ENCODE measurements around the gene CACNA2D3. TPM values are rescaled to one million over a fixed set of nuclear protein-coding genes. Genes with fewer than 3 reads are reported as not detected.
"Not testable (repeated sequence)": the region's sequence is repeated elsewhere in the genome, so short reads cannot be mapped to it uniquely, and the experiment has no call there.

CACNA2D3 gene
- total RNA-seq, 1 donor from 2014 or later = not detected

DNA sequence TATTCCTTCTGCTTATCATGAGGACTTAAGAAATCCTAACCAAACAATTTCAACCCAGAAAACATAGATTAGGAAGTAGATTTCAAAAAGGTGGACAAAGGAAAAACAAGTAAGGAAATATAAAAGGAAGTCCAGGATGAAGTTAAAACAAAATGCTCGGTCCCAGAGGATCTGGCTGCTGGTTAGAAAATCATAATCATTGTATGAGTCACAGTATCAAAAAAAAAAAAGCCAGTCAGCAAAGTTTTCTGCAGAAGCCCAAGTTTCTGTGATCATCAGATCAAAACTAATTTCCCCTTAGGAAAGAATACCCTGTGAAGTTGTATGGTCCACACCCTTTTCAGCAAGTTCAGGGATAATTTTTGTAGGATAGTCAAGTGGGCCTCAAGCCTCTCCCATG lies 848.5 kb downstream of the CACNA2D3 start:
- Histone ChIP-seq H3K4me1 (peaks cover 17% of the 10 kb centered on the region), H2AFZ (replicated peaks) (no peak overlapping the region), H3K9me3 (ENCODE audit: low read depth) (no peaks in the 10 kb centered on the region), H4K20me1 (ENCODE audit: low read depth) (no peaks in the 10 kb centered on the region), H3K27ac (no peak overlapping the region), H3K79me2 (ENCODE audit: low read depth) (no peaks in the 10 kb centered on the region), H3K4me3 (no peak overlapping the region), H3K36me3 (no peaks in the 10 kb centered on the region), H3F3A (ENCODE audit: low read depth) (no peaks in the 10 kb centered on the region), H3K27me3 (no peaks in the 10 kb centered on the region), H3K4me2 (no peak overlapping the region), H3K9ac (no peak overlapping the region)
- Mint-ChIP-seq H3K36me3 (no peaks in the 10 kb centered on the region), H3K27ac (no peak overlapping the region), H3K27me3 (ENCODE audit: insufficient read depth, low read depth) (peaks cover 7% of the 10 kb centered on the region), H3K4me3 (no peak overlapping the region), H3K9me3 (no peaks in the 10 kb centered on the region), H3K4me1 (peaks cover 48% of the 10 kb centered on the region)
- TF ChIP-seq EZH2phosphoT487 (IDR thresholded peaks at IDR 0.05) = no peak
- TF ChIP-seq EZH2 (IDR thresholded peaks at IDR 0.05) = no peak
- TF ChIP-seq, protein P1, sequence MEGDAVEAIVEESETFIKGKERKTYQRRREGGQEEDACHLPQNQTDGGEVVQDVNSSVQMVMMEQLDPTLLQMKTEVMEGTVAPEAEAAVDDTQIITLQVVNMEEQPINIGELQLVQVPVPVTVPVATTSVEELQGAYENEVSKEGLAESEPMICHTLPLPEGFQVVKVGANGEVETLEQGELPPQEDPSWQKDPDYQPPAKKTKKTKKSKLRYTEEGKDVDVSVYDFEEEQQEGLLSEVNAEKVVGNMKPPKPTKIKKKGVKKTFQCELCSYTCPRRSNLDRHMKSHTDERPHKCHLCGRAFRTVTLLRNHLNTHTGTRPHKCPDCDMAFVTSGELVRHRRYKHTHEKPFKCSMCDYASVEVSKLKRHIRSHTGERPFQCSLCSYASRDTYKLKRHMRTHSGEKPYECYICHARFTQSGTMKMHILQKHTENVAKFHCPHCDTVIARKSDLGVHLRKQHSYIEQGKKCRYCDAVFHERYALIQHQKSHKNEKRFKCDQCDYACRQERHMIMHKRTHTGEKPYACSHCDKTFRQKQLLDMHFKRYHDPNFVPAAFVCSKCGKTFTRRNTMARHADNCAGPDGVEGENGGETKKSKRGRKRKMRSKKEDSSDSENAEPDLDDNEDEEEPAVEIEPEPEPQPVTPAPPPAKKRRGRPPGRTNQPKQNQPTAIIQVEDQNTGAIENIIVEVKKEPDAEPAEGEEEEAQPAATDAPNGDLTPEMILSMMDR (IDR thresholded peaks at IDR 0.05) = no peak
- no peak for DNase-seq (ENCODE audit: low spot score)

DNA sequence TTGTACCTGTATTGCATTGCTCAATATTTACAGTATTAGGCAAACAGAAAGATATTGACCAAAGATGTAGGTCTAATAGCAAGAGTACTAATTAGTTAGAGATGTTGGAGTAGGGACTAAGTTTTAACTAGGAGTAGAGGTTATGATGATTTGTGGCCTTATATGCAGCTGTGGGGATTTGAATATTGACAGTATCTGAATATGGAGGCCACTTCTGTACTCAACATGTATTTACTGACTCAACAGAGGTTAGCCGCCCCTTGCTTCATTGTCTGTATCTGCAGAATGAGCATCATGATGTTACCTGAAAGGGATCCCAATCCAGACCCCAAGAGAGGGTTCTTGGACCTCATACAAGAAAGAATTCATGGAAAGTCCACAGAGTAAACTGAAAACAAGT lies 855.1 kb downstream of the CACNA2D3 start:
- no peaks in the 10 kb centered on the region for H3K36me3 Mint-ChIP-seq
- no peaks in the 10 kb centered on the region for H3K9me3 ChIP-seq (ENCODE audit: low read depth)
- H3K9ac ChIP-seq = no peak overlapping the region
- H3K4me3 Mint-ChIP-seq = no peak overlapping the region
- H3K36me3 ChIP-seq = no peaks in the 10 kb centered on the region
- H3K9me3 Mint-ChIP-seq = peaks cover 5% of the 10 kb centered on the region
- no peaks in the 10 kb centered on the region for H4K20me1 ChIP-seq (ENCODE audit: low read depth)
- H3K4me1 Mint-ChIP-seq = peaks cover 22% of the 10 kb centered on the region
- peaks cover 6% of the 10 kb centered on the region for H3K27me3 Mint-ChIP-seq (ENCODE audit: insufficient read depth, low read depth)
- H3K27ac Mint-ChIP-seq = no peak overlapping the region
- no peak overlapping the region for H3K4me2 ChIP-seq
- peaks cover 8% of the 10 kb centered on the region for H3K4me1 ChIP-seq
- no peak overlapping the region for H3K4me3 ChIP-seq
- H2AFZ ChIP-seq (replicated peaks) = no peak overlapping the region
- no peaks in the 10 kb centered on the region for H3K27me3 ChIP-seq
- no peaks in the 10 kb centered on the region for H3F3A ChIP-seq (ENCODE audit: low read depth)
- H3K27ac ChIP-seq = no peak overlapping the region
- no peaks in the 10 kb centered on the region for H3K79me2 ChIP-seq (ENCODE audit: low read depth)
- DNase-seq (ENCODE audit: low spot score) = no peak
- TF ChIP-seq EZH2 (IDR thresholded peaks at IDR 0.05) = no peak
- TF ChIP-seq, protein P1 (IDR thresholded peaks at IDR 0.05) = no peak
- no peak for TF ChIP-seq EZH2phosphoT487 (IDR thresholded peaks at IDR 0.05)

DNA sequence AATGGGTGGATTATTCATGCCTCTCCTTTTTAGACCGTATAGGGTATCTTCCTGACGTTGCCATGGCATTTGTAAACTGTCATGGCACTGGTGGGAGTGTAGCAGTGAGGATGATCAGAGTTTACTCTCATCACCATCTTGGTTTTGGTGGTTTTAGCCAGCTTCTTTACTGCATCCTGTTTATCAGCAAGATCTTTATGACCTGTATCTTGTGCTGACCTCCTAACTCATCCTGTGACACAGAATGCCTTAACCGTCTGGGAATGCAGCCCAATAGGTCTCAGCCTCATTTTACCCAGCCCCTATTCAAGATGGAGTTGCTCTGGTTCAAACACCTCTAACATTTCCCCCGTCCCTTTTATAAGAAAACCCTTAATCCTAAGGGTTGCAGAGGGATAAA lies 855.6 kb downstream of the CACNA2D3 start:
- H3K9ac ChIP-seq; H4K20me1 ChIP-seq (ENCODE audit: low read depth); H3K27ac ChIP-seq; H3K4me3 Mint-ChIP-seq; H3K4me1 ChIP-seq; H3K36me3 ChIP-seq; H3K27ac Mint-ChIP-seq; H3F3A ChIP-seq (ENCODE audit: low read depth); H3K9me3 ChIP-seq (ENCODE audit: low read depth); H3K27me3 ChIP-seq; H3K27me3 Mint-ChIP-seq (ENCODE audit: insufficient read depth, low read depth); H3K9me3 Mint-ChIP-seq; H3K36me3 Mint-ChIP-seq; H2AFZ ChIP-seq (replicated peaks); H3K79me2 ChIP-seq (ENCODE audit: low read depth); H3K4me3 ChIP-seq; DNase-seq (ENCODE audit: low spot score); H3K4me2 ChIP-seq: not testable (repeated sequence)
- peaks cover 22% of the 10 kb centered on the region for H3K4me1 Mint-ChIP-seq

DNA sequence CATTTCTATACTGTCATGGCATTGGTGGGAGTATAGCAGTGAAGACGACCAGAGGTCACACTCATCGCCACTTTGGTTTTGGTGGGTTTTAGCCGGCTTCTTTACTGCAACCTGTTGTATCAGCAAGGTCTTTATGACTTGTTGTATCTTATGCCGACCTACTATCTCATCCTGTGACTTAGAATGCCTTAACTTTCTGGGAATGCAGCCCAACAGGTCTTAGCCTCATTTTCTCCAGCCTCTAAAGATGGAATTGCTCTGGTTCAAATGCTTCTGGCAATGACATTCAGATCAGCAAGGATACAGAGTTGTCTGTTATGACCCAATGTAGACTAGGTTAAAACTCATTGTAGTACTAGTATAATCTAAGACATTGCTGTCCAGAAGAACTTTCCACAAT lies 860.5 kb downstream of the CACNA2D3 start:
- Histone ChIP-seq H3K27ac (no peak overlapping the region), H3K4me1 (peaks cover 23% of the 10 kb centered on the region), H3K9ac (no peak overlapping the region), H3K4me3 (no peak overlapping the region), H3K79me2 (ENCODE audit: low read depth) (no peaks in the 10 kb centered on the region), H3K36me3 (no peaks in the 10 kb centered on the region), H3K27me3 (no peaks in the 10 kb centered on the region), H3K4me2 (no peak overlapping the region), H4K20me1 (ENCODE audit: low read depth) (no peaks in the 10 kb centered on the region), H2AFZ (replicated peaks) (no peak overlapping the region), H3K9me3 (ENCODE audit: low read depth) (no peaks in the 10 kb centered on the region), H3F3A (ENCODE audit: low read depth) (no peaks in the 10 kb centered on the region)
- no peaks in the 10 kb centered on the region for H3K36me3 Mint-ChIP-seq
- peaks cover 5% of the 10 kb centered on the region for H3K9me3 Mint-ChIP-seq
- H3K27me3 Mint-ChIP-seq (ENCODE audit: insufficient read depth, low read depth) = peaks cover 7% of the 10 kb centered on the region
- no peak for DNase-seq (ENCODE audit: low spot score)
- no peak overlapping the region for H3K4me3 Mint-ChIP-seq
- peaks cover 51% of the 10 kb centered on the region for H3K4me1 Mint-ChIP-seq
- no peak for TF ChIP-seq EZH2phosphoT487 (IDR thresholded peaks at IDR 0.05)
- no peak overlapping the region for H3K27ac Mint-ChIP-seq
